ENCODE measurements around the gene GPATCH2L.

GRCh38 chr14:76186308-76187027 is 34.7 kb downstream of the GPATCH2L start:
- TF ChIP-seq ZNF274 (IDR thresholded peaks at IDR 0.05; ENCODE audit: low read depth, low read length): no peak
- TF ChIP-seq SUZ12 (IDR thresholded peaks at IDR 0.05; ENCODE audit: extremely low read depth, insufficient read depth, insufficient read length): no peak
- TF ChIP-seq YY1 (IDR thresholded peaks at IDR 0.05; ENCODE audit: insufficient read depth, insufficient read length): no peak
